ENCODE data around the gene C2CD4A. TPM values are rescaled to one million over a fixed set of nuclear protein-coding genes. Genes with fewer than 3 reads are reported as not detected.

The C2CD4A gene
- total and polyA plus RNA-seq, 2 of the 4 experiments (the other 2 are of a cell fraction): not detected

DNA sequence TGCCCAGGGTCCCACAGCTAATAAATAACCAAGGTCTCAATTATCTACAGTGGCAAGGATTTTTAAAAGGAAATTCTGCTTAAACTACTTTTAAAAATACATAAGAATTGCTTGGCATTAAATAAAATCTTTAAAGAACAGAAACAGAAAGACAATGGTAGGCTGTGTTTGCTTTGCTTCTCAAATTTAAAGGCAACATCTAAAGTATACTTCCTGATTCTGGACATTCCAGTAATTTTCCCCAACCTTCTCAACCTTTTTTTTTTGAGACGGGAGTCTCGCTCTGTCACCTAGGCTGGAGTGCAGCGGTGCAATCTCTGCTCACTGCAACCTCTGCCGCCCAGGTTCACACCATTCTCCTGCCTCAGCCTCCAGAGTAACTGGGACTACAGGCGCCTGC lies 11.8 kb upstream of the C2CD4A start:
- H4K8ac ChIP-seq (ENCODE audit: low read depth in 2 of 2, low read length in 2 of 2): no peak overlapping the region
- intact Hi-C loops (cut with micrococcal nuclease) (no loop called here), in situ Hi-C loops (cut with MboI; ENCODE audit: low sequenced_read_pairs) (no loop called here), dilution Hi-C loops (cut with HindIII; ENCODE audit: low sequenced_read_pairs, unreplicated experiment) (no loop called here)
- H3K56ac ChIP-seq (ENCODE audit: extremely low read depth, insufficient read depth, low read length): no peak overlapping the region
- no peak overlapping the region for H2BK15ac ChIP-seq (ENCODE audit: low read depth, low read length)
- TF ChIP-seq, protein P1, sequence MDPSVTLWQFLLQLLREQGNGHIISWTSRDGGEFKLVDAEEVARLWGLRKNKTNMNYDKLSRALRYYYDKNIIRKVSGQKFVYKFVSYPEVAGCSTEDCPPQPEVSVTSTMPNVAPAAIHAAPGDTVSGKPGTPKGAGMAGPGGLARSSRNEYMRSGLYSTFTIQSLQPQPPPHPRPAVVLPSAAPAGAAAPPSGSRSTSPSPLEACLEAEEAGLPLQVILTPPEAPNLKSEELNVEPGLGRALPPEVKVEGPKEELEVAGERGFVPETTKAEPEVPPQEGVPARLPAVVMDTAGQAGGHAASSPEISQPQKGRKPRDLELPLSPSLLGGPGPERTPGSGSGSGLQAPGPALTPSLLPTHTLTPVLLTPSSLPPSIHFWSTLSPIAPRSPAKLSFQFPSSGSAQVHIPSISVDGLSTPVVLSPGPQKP (IDR thresholded peaks at IDR 0.05; ENCODE audit: borderline replicate concordance, low read depth, low read length): no peak
- TF ChIP-seq RAD21 (IDR thresholded peaks at IDR 0.05; ENCODE audit: low read length) (no peak), SMC3 (IDR thresholded peaks at IDR 0.05; ENCODE audit: low read depth, low read length) (no peak), FOS (IDR thresholded peaks at IDR 0.05; ENCODE audit: low read depth, low read length) (no peak), BHLHE40 (IDR thresholded peaks at IDR 0.05; ENCODE audit: low read depth, low read length) (no peak), POLR2A (IDR thresholded peaks at IDR 0.05; ENCODE audit: low read depth, low read length) (no peak), CHD1 (IDR thresholded peaks at IDR 0.05; ENCODE audit: low read depth, low read length) (no peak), MAZ (IDR thresholded peaks at IDR 0.05; ENCODE audit: borderline replicate concordance, low read depth, low read length) (no peak)
- TF ChIP-seq, protein P2, sequence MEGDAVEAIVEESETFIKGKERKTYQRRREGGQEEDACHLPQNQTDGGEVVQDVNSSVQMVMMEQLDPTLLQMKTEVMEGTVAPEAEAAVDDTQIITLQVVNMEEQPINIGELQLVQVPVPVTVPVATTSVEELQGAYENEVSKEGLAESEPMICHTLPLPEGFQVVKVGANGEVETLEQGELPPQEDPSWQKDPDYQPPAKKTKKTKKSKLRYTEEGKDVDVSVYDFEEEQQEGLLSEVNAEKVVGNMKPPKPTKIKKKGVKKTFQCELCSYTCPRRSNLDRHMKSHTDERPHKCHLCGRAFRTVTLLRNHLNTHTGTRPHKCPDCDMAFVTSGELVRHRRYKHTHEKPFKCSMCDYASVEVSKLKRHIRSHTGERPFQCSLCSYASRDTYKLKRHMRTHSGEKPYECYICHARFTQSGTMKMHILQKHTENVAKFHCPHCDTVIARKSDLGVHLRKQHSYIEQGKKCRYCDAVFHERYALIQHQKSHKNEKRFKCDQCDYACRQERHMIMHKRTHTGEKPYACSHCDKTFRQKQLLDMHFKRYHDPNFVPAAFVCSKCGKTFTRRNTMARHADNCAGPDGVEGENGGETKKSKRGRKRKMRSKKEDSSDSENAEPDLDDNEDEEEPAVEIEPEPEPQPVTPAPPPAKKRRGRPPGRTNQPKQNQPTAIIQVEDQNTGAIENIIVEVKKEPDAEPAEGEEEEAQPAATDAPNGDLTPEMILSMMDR (conservative IDR thresholded peaks at IDR 0.05; ENCODE audit: low read depth, low read length): no peak
- TF ChIP-seq, protein P3, sequence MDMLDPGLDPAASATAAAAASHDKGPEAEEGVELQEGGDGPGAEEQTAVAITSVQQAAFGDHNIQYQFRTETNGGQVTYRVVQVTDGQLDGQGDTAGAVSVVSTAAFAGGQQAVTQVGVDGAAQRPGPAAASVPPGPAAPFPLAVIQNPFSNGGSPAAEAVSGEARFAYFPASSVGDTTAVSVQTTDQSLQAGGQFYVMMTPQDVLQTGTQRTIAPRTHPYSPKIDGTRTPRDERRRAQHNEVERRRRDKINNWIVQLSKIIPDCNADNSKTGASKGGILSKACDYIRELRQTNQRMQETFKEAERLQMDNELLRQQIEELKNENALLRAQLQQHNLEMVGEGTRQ (IDR thresholded peaks at IDR 0.05; ENCODE audit: low read depth, low read length): no peak
- H3K23ac ChIP-seq (ENCODE audit: low read depth, low read length): no peak overlapping the region
- no peak overlapping the region for H4K91ac ChIP-seq (ENCODE audit: insufficient read depth, low read depth, low read length)
- no TSS peak for BruUV-seq (replicated peaks)
- H3K4me2 ChIP-seq (ENCODE audit: low read depth, low read length): no peak overlapping the region
- no peaks in the 10 kb centered on the region for H3K27me3 ChIP-seq (ENCODE audit: control insufficient read depth, insufficient read depth, low read length)
- no peak overlapping the region for H3K4me3 ChIP-seq (ENCODE audit: insufficient read depth, low read depth, low read length)
- no peak overlapping the region for H3K27ac ChIP-seq (ENCODE audit: insufficient read depth, low read length)
- H3K9me3 ChIP-seq (ENCODE audit: control insufficient read depth, insufficient read depth, low read length): no peaks in the 10 kb centered on the region
- ATAC-seq (ENCODE audit: low read depth) (no peak), DNase-seq (no peak)
- H2BK5ac ChIP-seq (ENCODE audit: low read depth, low read length, poor library complexity, severe bottlenecking): no peak overlapping the region
- no peak overlapping the region for H3K9ac ChIP-seq (ENCODE audit: low read depth, low read length)
- WGBS, 2 experiments (ENCODE audit: extremely low coverage in 2 of 2, insufficient read length in 1 of 2): no CpG with 5 or more reads among the region's 5 CpGs
- no peak overlapping the region for H2BK120ac ChIP-seq (ENCODE audit: low read depth, low read length)
- no peaks in the 10 kb centered on the region for H3K4me1 ChIP-seq (ENCODE audit: control insufficient read depth, insufficient read depth, low read length)
- H2AK5ac ChIP-seq (ENCODE audit: low read depth, low read length): no peak overlapping the region
- peaks cover 17% of the 10 kb centered on the region; the same call in 1 of the 2 replicates for H4K20me1 ChIP-seq (ENCODE audit: insufficient read depth, low read length)
- no peak overlapping the region for H2BK20ac ChIP-seq (ENCODE audit: low read depth, low read length)
- H2AK9ac ChIP-seq (replicated peaks; ENCODE audit: low read depth, low read length, poor library complexity): no peak overlapping the region
- H4K5ac ChIP-seq (ENCODE audit: low read depth, low read length): no peak overlapping the region
- peaks cover 2% of the 10 kb centered on the region; the same call in 1 of the 2 replicates for H3K9me1 ChIP-seq (ENCODE audit: insufficient read depth, low read length)
- H2AFZ ChIP-seq (replicated peaks; ENCODE audit: low read length, poor library complexity): no peak overlapping the region
- no peak overlapping the region for H3K14ac ChIP-seq (replicated peaks; ENCODE audit: low read depth, low read length)
- no peak overlapping the region for H3K18ac ChIP-seq (ENCODE audit: low read depth, low read length)
- ChIA-PET POLR2A (ENCODE audit: unreplicated experiment) (interaction anchor here (0.5 kb wide), 1 partner anchor 10 kb away, joined by 4 read pairs; no protein-coding TSS in a partner anchor), CTCF (no interaction called here)
- H3K4ac ChIP-seq (ENCODE audit: low read depth, low read length): no peak overlapping the region
- peaks cover 24 to 45% of the 10 kb centered on the region in 2 experiments; a peak in 3 of 4 replicates for H3K79me1 ChIP-seq (ENCODE audit: low read depth in 1 of 2, low read length in 2 of 2)
- no peaks in the 10 kb centered on the region for H3K36me3 ChIP-seq (ENCODE audit: control insufficient read depth, insufficient read depth, low read length)

All from IMR-90 (cell line).